LNCaP clone FGC (cell line): ENCODE results near the gene TMEM125.
A peak's percentile ranks its signal among the peaks of the same experiment; 100 is the strongest.

Experiments used
- DNase-seq: peaks from one replicate; pipeline ENCODE4 v3.0.0-alpha.2; 2011; ENCODE audit warnings: low read depth
- H3K4me3 ChIP-seq: 2 replicates; pipeline ENCODE4 v1.5.1; 2011; ENCODE audit warnings: mild to moderate bottlenecking, low read depth, low read length, control low read depth
- TF ChIP-seq, protein P1 (sequence below): IDR thresholded peaks from 2 replicates; pipeline ENCODE4 v1.5.1; 2012; ENCODE audit warnings: mild to moderate bottlenecking; ENCODE audit not compliant: control insufficient read depth, insufficient read depth; ENCODE audit errors: extremely low read depth

Gene TMEM125

GRCh38 chr1:43311521-43311920, 41.7 kb downstream of the TMEM125 start:
- TF ChIP-seq, protein P1, sequence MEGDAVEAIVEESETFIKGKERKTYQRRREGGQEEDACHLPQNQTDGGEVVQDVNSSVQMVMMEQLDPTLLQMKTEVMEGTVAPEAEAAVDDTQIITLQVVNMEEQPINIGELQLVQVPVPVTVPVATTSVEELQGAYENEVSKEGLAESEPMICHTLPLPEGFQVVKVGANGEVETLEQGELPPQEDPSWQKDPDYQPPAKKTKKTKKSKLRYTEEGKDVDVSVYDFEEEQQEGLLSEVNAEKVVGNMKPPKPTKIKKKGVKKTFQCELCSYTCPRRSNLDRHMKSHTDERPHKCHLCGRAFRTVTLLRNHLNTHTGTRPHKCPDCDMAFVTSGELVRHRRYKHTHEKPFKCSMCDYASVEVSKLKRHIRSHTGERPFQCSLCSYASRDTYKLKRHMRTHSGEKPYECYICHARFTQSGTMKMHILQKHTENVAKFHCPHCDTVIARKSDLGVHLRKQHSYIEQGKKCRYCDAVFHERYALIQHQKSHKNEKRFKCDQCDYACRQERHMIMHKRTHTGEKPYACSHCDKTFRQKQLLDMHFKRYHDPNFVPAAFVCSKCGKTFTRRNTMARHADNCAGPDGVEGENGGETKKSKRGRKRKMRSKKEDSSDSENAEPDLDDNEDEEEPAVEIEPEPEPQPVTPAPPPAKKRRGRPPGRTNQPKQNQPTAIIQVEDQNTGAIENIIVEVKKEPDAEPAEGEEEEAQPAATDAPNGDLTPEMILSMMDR = no peak
- no peak overlapping the region for H3K4me3 ChIP-seq
- no peak for DNase-seq

DNA sequence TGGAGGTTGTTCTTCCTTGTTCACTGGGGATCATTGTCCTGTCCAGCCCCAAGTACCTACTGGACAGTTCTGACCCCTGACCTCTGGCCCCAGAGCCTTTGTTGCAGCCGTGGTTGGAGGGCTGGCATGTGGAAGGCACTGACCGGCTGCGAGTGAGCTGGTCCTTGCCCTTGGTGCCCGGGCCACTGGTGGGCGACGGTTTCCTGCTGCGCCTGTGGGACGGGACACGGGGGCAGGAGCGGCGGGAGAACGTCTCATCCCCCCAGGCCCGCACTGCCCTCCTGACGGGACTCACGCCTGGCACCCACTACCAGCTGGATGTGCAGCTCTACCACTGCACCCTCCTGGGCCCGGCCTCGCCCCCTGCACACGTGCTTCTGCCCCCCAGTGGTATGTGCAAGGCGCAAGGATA, 42.4 kb downstream of the TMEM125 start:
- TF ChIP-seq, protein P1 = no peak
- no peak for DNase-seq
- no peak overlapping the region for H3K4me3 ChIP-seq

DNA sequence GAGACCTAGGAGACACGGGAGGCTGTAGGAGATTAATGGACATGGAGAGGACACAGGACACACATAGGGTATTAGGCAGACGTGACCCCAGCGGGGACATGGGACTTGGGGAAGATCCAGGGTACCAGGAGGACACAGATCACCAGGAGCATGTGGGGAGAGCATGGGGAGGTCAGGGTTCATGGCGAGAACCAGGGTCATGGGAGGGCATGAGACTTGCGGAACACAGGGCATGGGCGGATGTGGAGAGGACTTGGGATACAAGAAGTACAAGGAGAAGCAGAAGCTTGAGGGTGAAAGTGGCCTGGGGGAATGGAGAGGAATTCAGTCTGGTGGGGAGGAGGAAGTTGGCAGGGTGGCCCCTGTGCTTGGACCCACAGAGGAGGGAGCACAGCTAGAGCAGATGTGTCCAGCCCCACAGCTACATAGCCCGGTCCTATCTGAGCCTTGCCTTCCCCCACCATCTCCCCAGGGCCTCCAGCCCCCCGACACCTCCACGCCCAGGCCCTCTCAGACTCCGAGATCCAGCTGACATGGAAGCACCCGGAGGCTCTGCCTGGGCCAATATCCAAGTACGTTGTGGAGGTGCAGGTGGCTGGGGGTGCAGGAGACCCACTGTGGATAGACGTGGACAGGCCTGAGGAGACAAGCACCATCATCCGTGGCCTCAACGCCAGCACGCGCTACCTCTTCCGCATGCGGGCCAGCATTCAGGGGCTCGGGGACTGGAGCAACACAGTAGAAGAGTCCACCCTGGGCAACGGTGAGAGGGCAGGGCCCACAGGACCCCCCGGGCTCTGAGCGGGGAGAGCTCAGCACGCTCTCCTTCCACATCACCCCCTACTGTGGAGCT, 43.1 kb downstream of the TMEM125 start:
- TF ChIP-seq, protein P1 = no peak

GRCh38 chr1:43313771-43314170, 44.0 kb downstream of the TMEM125 start:
- H3K4me3 ChIP-seq = no peak overlapping the region
- DNase-seq = peak; percentile 11
- TF ChIP-seq, protein P1 = no peak

More for the DNA sequence above, 43.1 kb downstream of the TMEM125 start:
- H3K4me3 ChIP-seq = no peak overlapping the region
- no peak for DNase-seq

GRCh38 chr1:43314233-43314632, 44.5 kb downstream of the TMEM125 start:
- TF ChIP-seq, protein P1 = no peak
- DNase-seq = no peak

DNA sequence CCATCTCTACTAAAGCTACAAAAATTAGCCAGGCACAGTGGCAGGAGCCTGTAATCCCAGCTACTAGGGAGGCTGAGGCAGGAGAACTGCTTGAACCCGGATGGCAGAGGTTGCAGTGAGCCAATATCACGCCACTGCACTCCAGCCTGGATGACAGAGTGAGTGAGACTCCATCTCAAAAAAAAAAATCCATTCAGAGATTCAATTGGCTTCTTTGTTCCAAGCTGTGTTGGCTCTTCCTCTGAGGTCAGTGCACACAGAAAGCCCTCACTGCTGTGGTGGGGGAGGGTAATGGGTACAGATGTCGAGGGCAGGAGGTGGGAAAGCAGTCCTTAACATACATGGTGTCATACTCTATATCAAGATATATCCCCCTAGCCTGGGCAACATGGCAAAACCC, 45.7 kb downstream of the TMEM125 start:
- H3K4me3 ChIP-seq = no peak overlapping the region
- no peak for DNase-seq
- TF ChIP-seq, protein P1 = no peak

More at GRCh38 chr1:43314233-43314632, 44.5 kb downstream of the TMEM125 start:
- H3K4me3 ChIP-seq = no peak overlapping the region
